HK-2 (cell line): Measurements from ENCODE around the gene BMS1.
"Not testable (repeated sequence)": the region's sequence is repeated elsewhere in the genome, so short reads cannot be mapped to it uniquely, and the experiment has no call there.

Experiments
- DNase-seq: peaks from one replicate; pipeline ENCODE4 v3.0.0-alpha.2; 2018; ENCODE audit not compliant: unreplicated experiment

The BMS1 gene

DNA sequence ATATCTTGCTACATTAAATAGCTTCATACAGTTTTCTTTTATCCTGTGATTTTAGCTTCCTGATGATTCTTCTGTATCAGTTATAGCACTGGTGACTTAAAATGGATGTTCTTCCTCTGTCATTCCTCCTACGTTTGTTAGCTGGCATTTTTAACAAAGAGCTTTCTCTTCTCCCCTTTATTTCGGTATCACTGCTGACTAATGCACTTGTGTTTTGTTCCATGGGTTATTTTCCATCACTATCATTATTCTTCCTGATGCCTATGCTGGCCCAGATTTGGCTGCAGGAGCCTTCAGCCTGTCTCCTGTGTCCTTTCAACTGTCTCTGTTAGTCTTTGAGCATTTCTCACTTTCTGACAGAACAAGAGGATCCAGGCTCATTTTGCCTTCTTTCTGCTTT, 13.1 kb downstream of the BMS1 start:
- no peak for DNase-seq

DNA sequence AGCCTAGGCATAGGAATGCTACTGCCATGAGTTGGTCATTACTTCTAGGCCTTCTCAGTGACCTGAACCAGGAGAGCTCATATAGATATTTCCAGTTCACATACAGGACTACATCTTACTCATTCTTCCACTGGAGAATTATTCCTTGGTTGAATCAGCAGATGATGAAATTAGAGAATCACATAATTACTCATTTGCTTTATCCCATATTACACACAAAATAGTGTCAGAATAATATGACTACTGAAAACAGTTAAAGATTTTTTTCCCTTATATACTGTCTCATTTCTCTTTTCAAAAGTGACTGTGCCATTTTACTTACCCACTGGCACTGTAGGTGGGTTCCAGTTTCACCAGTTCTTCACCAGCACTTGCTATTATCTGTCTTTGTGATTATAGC, 18.5 kb downstream of the BMS1 start:
- no peak for DNase-seq

DNA sequence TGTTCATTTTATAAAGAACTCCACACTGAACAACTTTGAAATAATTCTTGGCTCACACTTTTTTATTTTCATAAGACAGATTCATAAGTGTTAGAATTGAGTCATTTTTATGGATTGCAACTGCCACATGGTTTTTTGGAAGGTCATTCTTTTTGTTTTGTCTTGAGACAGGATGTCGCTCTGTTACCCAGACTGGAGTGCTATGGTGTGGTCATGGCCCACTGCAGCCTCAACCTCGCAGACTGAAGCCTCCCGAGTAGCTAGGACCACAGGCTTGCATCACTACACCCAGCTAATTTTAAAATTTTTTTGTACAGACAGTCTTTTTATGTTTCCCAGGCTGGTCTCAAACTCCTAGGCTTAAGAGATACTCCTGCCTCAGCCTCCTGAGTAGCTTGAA, 20.3 kb downstream of the BMS1 start:
- DNase-seq, result no peak

DNA sequence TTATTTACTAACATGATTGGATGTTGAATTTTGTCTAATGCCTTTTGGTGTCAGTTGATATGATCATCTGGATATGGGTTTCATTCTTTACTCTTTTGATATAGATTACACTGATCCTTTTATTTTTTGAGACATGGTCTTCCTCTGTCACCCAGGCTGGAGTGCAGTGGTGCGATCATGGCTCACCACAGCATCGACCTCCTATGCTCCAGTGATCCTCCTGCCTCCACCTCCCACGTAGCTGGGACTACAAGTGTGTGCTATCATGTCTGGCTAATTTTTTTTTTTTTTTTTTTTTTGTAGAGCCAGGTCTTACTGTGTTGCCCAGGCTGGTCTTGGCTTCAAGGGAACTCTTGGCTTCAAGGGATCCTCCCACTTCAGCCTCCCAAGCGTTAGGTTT, 27.1 kb downstream of the BMS1 start:
- no peak for DNase-seq

DNA sequence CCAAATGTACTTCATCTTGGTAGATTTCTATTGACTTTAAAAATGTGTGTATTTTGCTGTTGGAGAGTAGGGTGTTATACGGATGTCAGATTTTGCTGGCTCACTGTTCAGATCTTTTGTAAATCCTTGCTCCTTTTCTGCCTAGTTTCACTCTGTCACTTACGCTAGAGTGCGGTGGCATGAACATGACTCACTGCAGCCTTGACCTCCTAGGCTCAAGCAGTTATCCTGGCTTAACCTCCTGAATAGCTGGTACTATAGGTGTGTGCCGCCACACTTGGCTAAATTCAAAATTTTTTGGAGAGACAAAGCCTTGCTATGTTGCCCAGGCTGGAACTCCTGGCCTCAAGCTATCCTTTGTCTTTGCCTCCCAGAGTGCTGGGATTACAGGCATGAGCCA, 29.4 kb downstream of the BMS1 start:
- no peak for DNase-seq

GRCh38 chr10:42813989-42814687, 31.5 kb downstream of the BMS1 start:
- not testable (repeated sequence) for DNase-seq

DNA sequence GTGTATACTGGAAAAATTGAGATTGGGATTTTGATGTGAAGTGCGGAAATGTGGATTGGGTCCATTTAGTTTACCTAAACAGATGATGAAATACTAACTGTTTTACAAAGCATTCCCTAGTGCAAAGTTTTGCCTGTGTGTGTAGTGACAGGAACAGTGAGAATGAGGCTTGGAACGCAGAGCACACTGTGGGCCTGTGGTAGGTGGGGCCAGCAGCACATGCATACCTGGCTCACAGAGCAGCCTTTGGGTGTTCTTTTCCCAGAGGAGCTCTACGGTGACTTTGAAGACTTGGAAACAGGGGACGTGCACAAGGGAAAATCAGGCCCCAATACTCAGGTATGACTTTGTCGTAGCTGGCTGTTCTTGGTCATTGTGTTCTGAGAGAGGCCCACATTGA, 33.7 kb downstream of the BMS1 start:
- DNase-seq, result not testable (repeated sequence)

DNA sequence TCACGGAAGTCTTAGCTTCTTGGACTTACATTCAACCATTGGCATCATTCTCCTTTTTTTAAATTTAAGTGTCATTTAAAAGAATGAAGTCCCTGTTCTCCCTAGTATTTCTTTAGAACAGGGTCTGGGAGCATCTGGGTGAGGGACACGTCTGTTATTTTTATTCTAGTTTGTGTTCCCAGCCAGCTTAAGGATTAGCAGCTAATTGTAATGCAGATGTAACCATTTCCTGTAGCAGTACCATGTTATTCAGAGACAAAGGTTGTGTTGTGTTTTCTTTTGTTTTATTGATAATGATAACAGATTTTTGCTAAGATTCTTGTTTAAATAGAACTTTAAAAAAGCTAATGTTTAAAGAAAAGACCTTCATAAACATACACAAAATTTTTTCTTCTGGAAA, 34.3 kb downstream of the BMS1 start:
- no peak for DNase-seq

- not testable (repeated sequence) for DNase-seq
Measured at GRCh38 chr10:42817417-42817816, 34.8 kb downstream of the BMS1 start.

DNA sequence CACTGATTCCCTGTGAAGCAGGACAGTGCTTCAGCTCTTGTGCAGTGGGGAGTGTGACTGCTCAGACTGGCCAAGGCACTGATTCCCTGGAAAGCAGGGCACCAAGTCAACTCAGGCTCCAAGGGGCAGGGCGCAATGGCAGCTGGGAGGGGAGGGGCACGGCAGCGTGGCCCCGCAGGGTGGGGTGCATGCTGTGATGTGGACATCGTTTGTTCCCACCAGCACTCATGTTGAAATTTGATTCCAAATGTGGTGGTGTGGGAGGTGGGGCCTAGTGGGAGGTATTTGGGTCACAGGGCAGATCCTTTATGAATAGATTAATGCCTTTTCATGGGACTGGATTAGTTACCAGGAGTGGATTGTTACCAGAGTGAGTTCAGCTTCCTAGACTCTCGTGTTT, 44.2 kb downstream of the BMS1 start:
- DNase-seq, result not testable (repeated sequence)

DNA sequence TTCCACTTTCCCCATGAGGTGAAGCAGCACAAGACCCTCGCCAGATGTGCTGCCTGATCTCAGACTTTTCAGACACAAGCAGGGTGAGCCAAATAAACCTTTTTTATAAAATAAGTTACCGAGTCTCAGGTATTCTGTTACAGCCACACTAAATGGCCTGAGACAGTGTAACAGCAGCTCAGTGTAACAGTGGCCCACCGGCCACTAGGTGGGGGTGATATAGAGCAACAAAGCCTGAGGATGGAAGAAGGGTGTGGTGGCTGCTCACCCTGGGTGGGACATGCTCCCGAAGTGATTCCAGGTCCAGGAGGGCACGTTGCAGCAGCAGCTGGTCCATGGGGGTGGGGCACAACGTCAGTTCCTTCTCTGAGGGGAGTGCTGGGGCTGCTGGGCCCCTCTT, 44.6 kb downstream of the BMS1 start:
- DNase-seq, result no peak

DNA sequence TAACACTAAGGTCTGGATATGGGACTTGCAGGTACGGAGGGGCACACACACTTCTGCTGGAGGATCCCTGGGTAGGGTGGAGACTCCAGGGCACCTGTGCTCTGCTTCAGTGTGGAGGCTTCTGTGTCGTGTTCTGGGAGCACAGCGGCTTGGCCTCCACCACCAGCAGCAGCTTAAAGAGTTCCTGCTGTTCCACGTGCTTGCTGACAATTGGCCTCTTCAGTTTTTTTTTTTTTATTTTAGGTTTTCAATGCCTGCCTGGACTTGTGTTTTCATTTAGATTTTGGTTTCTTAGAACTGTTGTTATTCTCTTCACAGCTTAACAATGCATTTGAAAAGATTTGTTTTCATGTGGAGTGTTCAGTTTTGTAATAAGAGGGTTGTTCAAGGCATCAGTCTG, 45.8 kb downstream of the BMS1 start:
- DNase-seq, result not testable (repeated sequence)

DNA sequence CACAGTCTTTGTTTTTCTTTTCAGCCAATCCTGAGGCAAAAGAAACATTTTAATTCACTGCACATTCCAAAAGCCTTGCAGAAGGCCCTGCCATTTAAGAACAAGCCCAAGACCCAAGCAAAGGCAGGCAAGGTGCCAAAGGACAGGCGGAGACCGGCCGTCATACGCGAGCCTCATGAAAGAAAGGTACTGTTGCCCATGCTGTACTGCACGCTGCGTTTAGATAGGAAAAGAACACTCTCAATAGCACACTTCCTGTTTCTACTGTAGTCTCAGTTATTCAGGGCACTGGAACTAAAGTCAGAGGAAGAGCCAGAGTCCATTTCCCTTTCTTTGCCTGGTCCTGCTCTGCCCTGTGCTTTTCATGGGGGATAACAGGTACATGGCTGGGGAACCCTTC, 47.6 kb downstream of the BMS1 start:
- DNase-seq, result no peak

DNA sequence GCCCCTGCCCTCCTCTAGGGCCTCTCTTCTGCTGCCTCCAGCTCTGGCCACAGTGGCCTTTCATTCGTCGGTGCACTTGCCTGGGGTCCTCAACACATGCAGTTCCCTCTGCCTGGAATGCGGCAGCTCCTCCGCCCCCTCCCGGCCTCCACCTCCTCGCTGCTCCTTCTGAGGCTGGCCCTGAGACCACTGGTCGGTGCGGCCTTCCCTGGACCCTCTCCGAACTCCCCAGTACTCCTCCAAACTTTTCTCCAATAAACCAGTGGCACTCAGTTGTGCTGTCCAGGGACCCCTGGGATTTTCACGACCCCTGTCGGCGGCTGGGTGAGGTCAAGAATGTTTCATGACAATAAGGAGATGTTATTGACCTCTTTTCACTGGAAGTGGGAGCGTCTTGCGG, 53.5 kb downstream of the BMS1 start:
- no peak for DNase-seq

DNA sequence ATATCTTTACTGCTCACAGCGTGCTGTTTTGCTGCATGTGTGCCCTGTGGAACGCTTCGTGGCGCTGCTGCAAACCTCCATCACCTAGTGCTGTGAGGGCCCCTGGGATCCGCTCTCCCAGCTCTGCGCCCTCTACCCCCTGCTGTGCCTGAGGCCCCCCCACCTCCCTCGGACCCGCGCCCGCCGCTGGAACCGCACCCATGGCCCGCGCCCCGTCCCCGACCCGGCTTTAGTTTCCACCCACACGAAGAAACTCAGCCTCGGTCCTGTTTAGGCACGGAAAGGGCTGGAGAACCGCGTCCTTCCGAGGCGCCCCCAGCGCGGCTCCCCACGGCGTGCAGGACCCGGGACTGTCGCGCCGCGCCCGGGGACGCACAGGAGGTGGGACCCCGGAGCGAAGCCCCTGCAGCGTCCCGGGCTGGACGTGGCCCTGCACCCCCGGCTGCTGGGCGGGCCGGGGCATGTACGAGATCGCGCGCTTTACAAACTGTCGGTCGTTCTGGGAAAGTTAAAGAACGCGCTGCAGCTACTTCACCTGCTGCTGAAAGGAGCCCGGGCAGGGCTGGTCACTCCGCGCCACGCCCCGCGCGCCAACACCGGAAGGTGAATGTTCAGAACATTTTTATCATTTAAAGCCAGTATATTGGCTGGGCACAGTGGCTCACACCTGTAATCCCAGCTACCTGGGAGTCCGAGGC, 54.3 kb downstream of the BMS1 start:
- DNase-seq, result no peak

GRCh38 chr10:42844810-42845209, 62.2 kb downstream of the BMS1 start:
- DNase-seq, result not testable (repeated sequence)

GRCh38 chr10:42847261-42847660, 64.7 kb downstream of the BMS1 start:
- DNase-seq, result not testable (repeated sequence)

DNA sequence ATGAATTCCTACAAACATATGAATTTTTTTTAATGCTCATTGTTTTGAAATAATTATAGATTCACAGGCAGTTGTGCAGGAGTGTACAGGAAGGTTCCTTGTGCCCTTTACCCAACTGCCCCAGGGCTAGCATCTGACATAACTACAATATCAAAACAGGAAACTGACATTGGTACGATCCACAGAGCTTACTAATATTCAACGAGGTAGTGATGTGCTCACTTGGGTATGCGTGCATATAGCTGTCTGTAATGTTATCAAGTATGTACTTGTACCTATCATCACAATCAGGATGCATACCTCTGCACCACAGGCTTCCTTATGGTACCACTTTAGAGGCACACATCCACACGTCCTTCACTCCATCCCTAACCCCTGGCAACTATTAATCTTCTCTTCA, 68.3 kb downstream of the BMS1 start:
- DNase-seq, result no peak

DNA sequence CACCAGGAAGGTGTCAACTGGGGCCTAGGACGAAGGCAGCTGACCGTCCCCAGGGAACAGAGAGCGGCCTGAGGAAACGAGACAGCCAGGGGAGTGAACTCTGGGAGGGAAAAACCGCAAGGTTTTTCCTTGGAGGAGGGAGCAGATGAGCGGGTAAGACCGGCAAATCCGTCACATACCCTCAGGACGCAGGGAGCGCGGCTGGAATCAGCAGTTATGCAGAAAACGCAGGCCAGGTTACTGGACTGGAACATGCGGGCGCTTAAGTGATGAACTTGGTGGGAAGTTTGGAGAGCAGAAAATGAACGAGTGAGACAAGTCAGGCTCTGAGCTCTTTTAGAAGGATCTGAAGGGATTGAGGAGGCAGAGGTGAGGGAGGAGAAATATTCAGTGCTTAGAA, 76.7 kb downstream of the BMS1 start:
- DNase-seq, result no peak

GRCh38 chr10:42860016-42860415, 77.4 kb downstream of the BMS1 start:
- not testable (repeated sequence) for DNase-seq

- DNase-seq, result not testable (repeated sequence)
Measured at GRCh38 chr10:42862801-42863200, 80.2 kb downstream of the BMS1 start.

GRCh38 chr10:42864575-42864974, 82.0 kb downstream of the BMS1 start:
- no peak for DNase-seq

GRCh38 chr10:42865716-42866114, 83.1 kb downstream of the BMS1 start:
- no peak for DNase-seq
